CD4-positive, alpha-beta T cell treated with Interferon alpha-2 for 1 hour (primary cell): Measurements from ENCODE around the gene DENND2D.

ENCODE experiments used
- DNase-seq, 2 donors: peaks; one replicate each; pipeline ENCODE4 v3.0.0-alpha.2; 2020 to 2022

The DENND2D gene

GRCh38 chr1:111199881-111200801 lies at the start of gene DENND2D:
Gene DENND2D (minus strand): TSS chr1:111200646. CDS start chr1:111200459, 187 bp downstream.
- peak; percentile 59 to 69 for DNase-seq

GRCh38 chr1:111249960-111250359 lies 49.5 kb upstream of the DENND2D start:
- DNase-seq = no peak

GRCh38 chr1:111247125-111247838 lies 46.8 kb upstream of the DENND2D start:
- no peak for DNase-seq

- DNase-seq = no peak
Measured at GRCh38 chr1:111242805-111243523, 42.5 kb upstream of the DENND2D start.

GRCh38 chr1:111241797-111242196 lies 41.4 kb upstream of the DENND2D start:
- no peak for DNase-seq

GRCh38 chr1:111238056-111238795 lies 37.8 kb upstream of the DENND2D start:
- DNase-seq = no peak

- no peak for DNase-seq
Measured at GRCh38 chr1:111236806-111237205, 36.4 kb upstream of the DENND2D start.

- DNase-seq = no peak
Measured at GRCh38 chr1:111236379-111236778, 35.9 kb upstream of the DENND2D start.

GRCh38 chr1:111234866-111235265 lies 34.4 kb upstream of the DENND2D start:
- DNase-seq = no peak

- DNase-seq = no peak
Measured at GRCh38 chr1:111234258-111234657, 33.8 kb upstream of the DENND2D start.

- DNase-seq = no peak
Measured at GRCh38 chr1:111232134-111232533, 31.7 kb upstream of the DENND2D start.

- DNase-seq = no peak
Measured at GRCh38 chr1:111228748-111229126, 28.3 kb upstream of the DENND2D start.

- no peak for DNase-seq
Measured at GRCh38 chr1:111227851-111228747, 27.7 kb upstream of the DENND2D start.

GRCh38 chr1:111227434-111227833 lies 27.0 kb upstream of the DENND2D start, which contains the start of gene CHI3L2:
Gene CHI3L2 (plus strand): TSS chr1:111227713. CDS start chr1:111227730, 17 bp downstream.
- DNase-seq = peak in 1 of 2 donors; percentile 23

GRCh38 chr1:111225717-111226400 lies 25.4 kb upstream of the DENND2D start:
- peak in 1 of 2 donors; percentile 52 for DNase-seq

GRCh38 chr1:111225091-111225490 lies 24.6 kb upstream of the DENND2D start:
- DNase-seq = no peak

GRCh38 chr1:111223126-111223685 lies 22.8 kb upstream of the DENND2D start:
- DNase-seq = no peak

- peak; percentile 70 to 81 for DNase-seq
Measured at GRCh38 chr1:111222308-111223125, 22.1 kb upstream of the DENND2D start.

GRCh38 chr1:111221633-111222291 lies 21.3 kb upstream of the DENND2D start:
- peak; percentile 39 to 73 for DNase-seq
